K562 (cell line): Measurements from ENCODE around the gene APOL3. TPM values are rescaled to one million over a fixed set of nuclear protein-coding genes. Genes with fewer than 3 reads are reported as not detected.

Experiments
- ATAC-seq: fragments of 200-7000 bp; cut with Tn5 transposase; 3 replicates; pipeline ENCODE4 v1.9.1; 2020; ENCODE audit warnings: moderate library complexity
- BruUV-seq: library from RNA; stranded (reverse); fragments of 400-500 nt; replicated peaks from 2 replicates; lab custom pipeline; 2021; lab: Mats Ljungman, UMichigan
- CTCF ChIA-PET: fragments of 300-600 bp; formaldehyde crosslinking; extraction: SDS; loops from one replicate; lab custom pipeline; 2021; ENCODE audit warnings: low intra/inter-chr PET ratio; lab: Yijun Ruan, JAX
- POLR2A ChIA-PET: fragments of 300-600, 350-650 bp; sonication (Branson Sonifier 250); formaldehyde crosslinking; extraction: SDS; loops from one replicate; lab custom pipeline; 2021; ENCODE audit warnings: antibody characterized with exemption, inconsistent platforms; lab: Yijun Ruan, JAX
- DNase-seq, 4 experiments: peaks; one replicate each; pipeline versions ENCODE4 v3.0.0 to v3.0.0-alpha.2; 2011 to 2018; ENCODE audit warnings: low spot score in 3 of 4, mixed read lengths in 3 of 4; ENCODE audit errors: extremely low read depth in 1 of 4
- FAIRE-seq: peaks from 2 replicates; lab custom pipeline; 2011; peaks lifted over from hg19 to GRCh38; lab: Jason Lieb, UNC
- H2AFZ ChIP-seq: 2 replicates; pipeline ENCODE4 v1.6.0; 2011; ENCODE audit warnings: low read depth, low read length, control low read depth, inconsistent platforms
- H3K27ac ChIP-seq: fragments of 200-600 bp; 3 replicates; pipeline ENCODE4 v1.8.0; 2011; ENCODE audit warnings: low read depth, mild to moderate bottlenecking, control low read depth, inconsistent platforms, low read length, moderate library complexity, mixed read lengths; ENCODE audit errors: extremely low read depth
- H3K27me3 ChIP-seq, 2 experiments: fragments of 300-600 bp in 1 of 2; 2 replicates in 1 of 2; 3 replicates in 1 of 2; pipeline versions ENCODE4 v1.6.0 to v1.8.0; 2011; ENCODE audit warnings: inconsistent platforms in 2 of 2, low read length in 2 of 2, mild to moderate bottlenecking in 1 of 2, mixed read lengths in 1 of 2, moderate library complexity in 1 of 2; ENCODE audit not compliant: control insufficient read depth in 2 of 2, insufficient read depth in 2 of 2
- H3K36me3 ChIP-seq: fragments of 300-600 bp; 3 replicates; pipeline ENCODE4 v1.8.0; 2011; ENCODE audit warnings: mild to moderate bottlenecking, low read length, inconsistent platforms; ENCODE audit not compliant: control insufficient read depth, insufficient read depth
- H3K4me1 ChIP-seq, 2 experiments: fragments of 200-600 bp in 1 of 2; replicated peaks in 1 of 2; 2 replicates in 1 of 2; 3 replicates in 1 of 2; pipeline versions ENCODE4 v1.5.1 to v1.8.0; 2011; ENCODE audit warnings: inconsistent platforms in 2 of 2, low read length in 2 of 2, mild to moderate bottlenecking in 1 of 2, mixed read lengths in 1 of 2, moderate library complexity in 1 of 2; ENCODE audit not compliant: control insufficient read depth in 2 of 2, insufficient read depth in 2 of 2
- H3K4me2 ChIP-seq: 2 replicates; pipeline ENCODE4 v1.6.1; 2011; ENCODE audit warnings: low read length, control low read depth, inconsistent platforms, mixed read lengths; ENCODE audit not compliant: insufficient read depth
- H3K4me3 ChIP-seq: fragments of 200-600 bp; sonication (generic), shearing (Covaris generic); 2 replicates; pipeline ENCODE4 v1.5.1; 2016; ENCODE audit warnings: control low read depth, inconsistent platforms
- H3K79me2 ChIP-seq: fragments of 200-600 bp; 3 replicates; pipeline ENCODE4 v1.8.0; 2011; ENCODE audit warnings: low read length, inconsistent platforms; ENCODE audit not compliant: control insufficient read depth, insufficient read depth
- H3K9ac ChIP-seq, 2 experiments: 2 replicates each; pipeline versions ENCODE4 v1.6.0 to v1.6.1; 2011; ENCODE audit warnings: low read depth in 2 of 2, low read length in 2 of 2, control low read depth in 1 of 2, inconsistent platforms in 1 of 2, mild to moderate bottlenecking in 1 of 2, mixed read lengths in 1 of 2; ENCODE audit not compliant: insufficient read depth in 1 of 2
- H3K9me1 ChIP-seq: one replicate; pipeline ENCODE4 v1.6.0; 2011; ENCODE audit warnings: inconsistent platforms, mild to moderate bottlenecking, low read length, moderate library complexity; ENCODE audit not compliant: control insufficient read depth, insufficient read depth
- H3K9me3 ChIP-seq: replicated peaks from 2 replicates; pipeline ENCODE4 v1.5.1; 2011; ENCODE audit warnings: low read depth, low read length, inconsistent platforms; ENCODE audit not compliant: control insufficient read depth, insufficient read depth
- H4K20me1 ChIP-seq: replicated peaks from 2 replicates; pipeline ENCODE4 v1.6.1; 2011; ENCODE audit warnings: low read length, inconsistent platforms, mixed read lengths; ENCODE audit not compliant: control insufficient read depth, insufficient read depth
- BACH1 ChIP-seq: fragments of 200-800 bp; sonication (Bioruptor generic); IDR thresholded peaks from 2 replicates; pipeline ENCODE4 v1.6.1; 2016; ENCODE audit warnings: missing genetic modification characterization, missing compliant biosample characterization
- KLF10 ChIP-seq: fragments of 250-450 bp; sonication (Bioruptor Pico); IDR thresholded peaks from 2 replicates; pipeline ENCODE4 v1.6.1; 2021; ENCODE audit warnings: matching md5 sums
- NCOA6 ChIP-seq: fragments of 450-650 bp; IDR thresholded peaks from 2 replicates; pipeline ENCODE4 v1.6.1; 2017; ENCODE audit warnings: mild to moderate bottlenecking
- PKNOX1 ChIP-seq: fragments of 450-650 bp; IDR thresholded peaks from 2 replicates; pipeline ENCODE4 v1.6.1; 2016
- RAD51 ChIP-seq: fragments of 450-650 bp; IDR thresholded peaks from 2 replicates; pipeline ENCODE4 v1.7.1; 2016; ENCODE audit warnings: low read depth, mild to moderate bottlenecking, borderline replicate concordance
- RBFOX2 ChIP-seq: fragments of 200-400 bp; formaldehyde crosslinking; IDR thresholded peaks from 2 replicates; pipeline ENCODE4 v1.6.1; 2017; ENCODE audit warnings: low read depth, mild to moderate bottlenecking, low read length, moderate library complexity
- TAF15 ChIP-seq: fragments of 200-400 bp; formaldehyde crosslinking; IDR thresholded peaks from 2 replicates; pipeline ENCODE4 v1.6.1; 2017; ENCODE audit warnings: mild to moderate bottlenecking, low read depth, low read length, moderate library complexity
- TBL1XR1 ChIP-seq, 2 experiments: IDR thresholded peaks; 2 replicates each; pipeline ENCODE4 v1.6.1; 2012; ENCODE audit warnings: improper control_type of control experiment in 2 of 2, low read length in 2 of 2, mild to moderate bottlenecking in 1 of 2
- ZBTB9 ChIP-seq: fragments of 450-650 bp; formaldehyde crosslinking; IDR thresholded peaks from 2 replicates; pipeline ENCODE4 v1.4.0; 2020; ENCODE audit warnings: mild to moderate bottlenecking, moderate library complexity
- ZNF511 ChIP-seq: sonication (generic); formaldehyde crosslinking; IDR thresholded peaks from 2 replicates; pipeline ENCODE4 v1.8.0; 2022; ENCODE audit warnings: mild to moderate bottlenecking, missing genetic modification reagents
- ZNF512 ChIP-seq: IDR thresholded peaks from 2 replicates; pipeline ENCODE4 v1.6.1; 2016; ENCODE audit warnings: missing genetic modification characterization, missing compliant biosample characterization
- ZSCAN29 ChIP-seq: fragments of 450-650 bp; IDR thresholded peaks from 2 replicates; pipeline ENCODE4 v1.6.1; 2017
- WGBS: fragments of 100-300 bp; shearing (Covaris generic); methylation state at CpG from one replicate; pipeline ENCODE4 v1.1.6; 2016; ENCODE audit warnings: low coverage, mixed read lengths; ENCODE audit not compliant: insufficient coverage; ENCODE audit errors: missing lambda C conversion rate; 5-methylcytosine and 5-hydroxymethylcytosine counted together
- in situ Hi-C: fragments of 300-500 bp; cut with MboI; formaldehyde crosslinking; loops from 4 replicates; pipeline ENCODE4 v1.15.0; 2018; ENCODE audit warnings: inconsistent platforms, mixed read lengths
- intact Hi-C: fragments of 100-400 bp; cut with micrococcal nuclease; formaldehyde crosslinking; loops from 2 replicates; pipeline ENCODE4 v1.14.2; 2022
- polyA plus RNA-seq, 8 experiments: library from polyadenylated mRNA; depleted of rRNA in 4 of 8; stranded (reverse) in 5 of 8; unstranded in 3 of 8; fragments of >200 nt; fragmentation: Nextera tagmentation in 2 of 8; fragmentation: Illumina TruSeq in 1 of 8; extraction: Ambion mirVana in 2 of 8; extraction: Trizol in 1 of 8; gene quantifications; 2 replicates each; pipeline versions ENCODE4 v1.2.1 to v1.2.3, GENCODE V29; 2011 to 2014; ENCODE audit warnings: inconsistent platforms in 1 of 8, missing spikeins in 1 of 8
- total RNA-seq, 7 experiments: library from RNA; depleted of rRNA in 6 of 7; stranded (reverse); fragments of >200 nt in 6 of 7; fragmentation: Illumina TruSeq in 2 of 7; extraction: Trizol in 2 of 7; gene quantifications; 2 replicates each; pipeline versions ENCODE4 v1.2.1 to v1.2.3, GENCODE V29; 2011 to 2021; ENCODE audit warnings: low replicate concordance in 1 of 7

APOL3 gene
- total and polyA plus RNA-seq, 9 of the 15 experiments (the other 6 are each of a cell fraction or from before 2014, with no cell fraction given), result 0.25 to 1.1 (median 0.56) TPM; not detected in 1

- no peaks in the 10 kb centered on the region for H4K20me1 ChIP-seq
- H3K9ac ChIP-seq, result no peak overlapping the region
- H3K36me3 ChIP-seq, result no peaks in the 10 kb centered on the region
- no TSS peak for BruUV-seq
- in situ Hi-C loops (no loop called here), intact Hi-C loops (no loop called here)
- H3K27ac ChIP-seq, result no peak overlapping the region
- no peaks in the 10 kb centered on the region for H3K9me1 ChIP-seq
- TF ChIP-seq PKNOX1 (peak; percentile 59), TAF15 (no peak)
- TF ChIP-seq, all 486 proteins: peak for 1
- 44% methylated on average over 3 of the region's 3 CpGs for WGBS
- Histone ChIP-seq H3K27me3 (no peaks in the 10 kb centered on the region), H3K4me2 (no peak overlapping the region), H2AFZ (no peak overlapping the region), H3K4me3 (no peak overlapping the region), H3K9me3 (no peaks in the 10 kb centered on the region), H3K4me1 (no peaks in the 10 kb centered on the region), H3K79me2 (no peaks in the 10 kb centered on the region)
- no peak for DNase-seq
- no peak for ATAC-seq
- FAIRE-seq, result no peak
- CTCF ChIA-PET, result no interaction called here
- POLR2A ChIA-PET, result no interaction called here
Observed at GRCh38 chr22:36166086-36166485, 5.5 kb upstream of the APOL3 start.

GRCh38 chr22:36165141-36165540, 4.6 kb upstream of the APOL3 start:
- Histone ChIP-seq H3K9ac (no peak overlapping the region), H3K36me3 (no peaks in the 10 kb centered on the region), H3K79me2 (no peaks in the 10 kb centered on the region), H3K27ac (no peak overlapping the region), H3K9me1 (no peaks in the 10 kb centered on the region), H3K4me2 (no peak overlapping the region), H3K4me3 (no peak overlapping the region), H2AFZ (no peak overlapping the region), H3K9me3 (no peaks in the 10 kb centered on the region), H3K27me3 (no peaks in the 10 kb centered on the region), H4K20me1 (no peaks in the 10 kb centered on the region), H3K4me1 (no peaks in the 10 kb centered on the region; a peak in 1 of 5 replicates)
- DNase-seq (no peak), FAIRE-seq (no peak), ATAC-seq (no peak)
- intact Hi-C loops (no loop called here), in situ Hi-C loops (no loop called here)
- ChIA-PET POLR2A (interaction anchor here (0.7 to 1.2 kb wide), 3 partner anchors 12 to 22 kb away, joined by 3 read pairs; no protein-coding TSS in a partner anchor), CTCF (no interaction called here)
- 13% methylated on average over 2 of the region's 2 CpGs for WGBS
- TF ChIP-seq ZNF512 (tag), result no peak
- TF ChIP-seq RBFOX2, result no peak
- TF ChIP-seq BACH1 (tag), result no peak
- TF ChIP-seq ZNF511 (CRISPR knock-in tag), result no peak
- no peak for TF ChIP-seq KLF10 (CRISPR knock-in tag)
- no peak for TF ChIP-seq TBL1XR1 (IDR thresholded peaks at IDR 0.05; ENCODE audit: low read length in 2 of 2)
- TF ChIP-seq NCOA6, result no peak
- no peak for TF ChIP-seq ZBTB9 (CRISPR knock-in tag)
- no peak for TF ChIP-seq RAD51
- no peak for TF ChIP-seq ZSCAN29
- no TSS peak for BruUV-seq
